ENCODE measurements around the gene TMEM108. TPM values are rescaled to one million over a fixed set of nuclear protein-coding genes. Genes with fewer than 3 reads are reported as not detected.

Gene TMEM108
- total and polyA plus RNA-seq, 2 of the 4 experiments (the other 2 are of a cell fraction), result 0.18 to 2.2 TPM

DNA sequence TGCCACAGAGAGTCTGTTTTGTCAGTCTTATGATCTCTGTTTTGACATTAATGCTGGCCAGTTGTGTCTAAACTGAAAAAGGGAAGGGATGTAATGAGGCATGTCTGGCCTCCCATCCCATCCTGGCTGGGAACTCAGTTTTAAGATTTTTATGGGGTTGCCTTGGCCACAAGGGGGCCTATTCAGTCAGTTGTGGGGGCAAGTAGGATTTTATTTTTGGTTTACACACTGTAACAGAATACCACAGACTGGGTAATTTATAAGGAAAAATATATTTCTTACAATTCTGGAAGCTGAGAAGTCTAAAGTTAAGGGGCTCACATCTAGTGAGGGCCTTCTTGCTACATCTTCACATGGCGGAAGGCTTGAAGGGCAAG, 129.8 kb downstream of the TMEM108 start:
- peaks cover 1% of the 10 kb centered on the region; the same call in 1 of the 2 replicates for H3K9me3 ChIP-seq (ENCODE audit: control insufficient read depth, insufficient read depth, low read length)
- no peaks in the 10 kb centered on the region for H4K20me1 ChIP-seq (ENCODE audit: insufficient read depth, low read length)
- H3K27ac ChIP-seq (ENCODE audit: insufficient read depth, low read length), result no peak overlapping the region
- no peak overlapping the region for H2BK120ac ChIP-seq (ENCODE audit: low read depth, low read length)
- H2AFZ ChIP-seq (replicated peaks; ENCODE audit: low read length, poor library complexity), result no peak overlapping the region
- no peak overlapping the region for H2BK5ac ChIP-seq (ENCODE audit: low read depth, low read length, poor library complexity, severe bottlenecking)
- H4K91ac ChIP-seq (ENCODE audit: insufficient read depth, low read depth, low read length), result no peak overlapping the region
- no peak overlapping the region for H3K4me2 ChIP-seq (ENCODE audit: low read depth, low read length)
- no peaks in the 10 kb centered on the region for H3K27me3 ChIP-seq (ENCODE audit: control insufficient read depth, insufficient read depth, low read length)
- TF ChIP-seq SMC3 (IDR thresholded peaks at IDR 0.05; ENCODE audit: low read depth, low read length), result peak; percentile 23; the same call in 1 of the 2 replicates
- TF ChIP-seq MAZ (IDR thresholded peaks at IDR 0.05; ENCODE audit: borderline replicate concordance, low read depth, low read length), result no peak
- no peak for TF ChIP-seq BHLHE40 (IDR thresholded peaks at IDR 0.05; ENCODE audit: low read depth, low read length)
- TF ChIP-seq RAD21 (IDR thresholded peaks at IDR 0.05; ENCODE audit: low read length), result peak; percentile 2; the same call in 1 of the 2 replicates
- no peak overlapping the region for H4K5ac ChIP-seq (ENCODE audit: low read depth, low read length)
- H3K9ac ChIP-seq (ENCODE audit: low read depth, low read length), result no peak overlapping the region
- no peak overlapping the region for H3K4ac ChIP-seq (ENCODE audit: low read depth, low read length)
- H3K36me3 ChIP-seq (ENCODE audit: control insufficient read depth, insufficient read depth, low read length), result no peaks in the 10 kb centered on the region
- no peak overlapping the region for H2AK9ac ChIP-seq (replicated peaks; ENCODE audit: low read depth, low read length, poor library complexity)
- no peak overlapping the region for H4K8ac ChIP-seq (ENCODE audit: low read depth in 2 of 2, low read length in 2 of 2)
- H3K14ac ChIP-seq (replicated peaks; ENCODE audit: low read depth, low read length), result no peak overlapping the region
- intact Hi-C loops (cut with micrococcal nuclease), result no loop called here
- no peak overlapping the region for H3K18ac ChIP-seq (ENCODE audit: low read depth, low read length)
- H3K56ac ChIP-seq (ENCODE audit: extremely low read depth, insufficient read depth, low read length), result no peak overlapping the region
- no peak overlapping the region for H2AK5ac ChIP-seq (ENCODE audit: low read depth, low read length)
- CTCF ChIA-PET, result no interaction called here
- POLR2A ChIA-PET (ENCODE audit: unreplicated experiment), result no interaction called here
- DNase-seq (no peak), ATAC-seq (ENCODE audit: low read depth) (no peak)
- no TSS peak for BruUV-seq (replicated peaks)
- H3K4me3 ChIP-seq (ENCODE audit: insufficient read depth, low read depth, low read length), result no peak overlapping the region
- in situ Hi-C loops (cut with MboI; ENCODE audit: low sequenced_read_pairs), result no loop called here
- H3K4me1 ChIP-seq (ENCODE audit: control insufficient read depth, insufficient read depth, low read length), result no peaks in the 10 kb centered on the region
- no peak overlapping the region for H2BK20ac ChIP-seq (ENCODE audit: low read depth, low read length)
- H3K9me1 ChIP-seq (ENCODE audit: insufficient read depth, low read length), result no peaks in the 10 kb centered on the region
- no peak overlapping the region for H3K23ac ChIP-seq (ENCODE audit: low read depth, low read length)
- WGBS, 2 experiments (ENCODE audit: extremely low coverage in 2 of 2, insufficient read length in 1 of 2), result 100% methylated on average over 1 of the region's 1 CpG; no CpG with 5 or more reads in 1 of the 2 experiments
- H3K79me1 ChIP-seq (ENCODE audit: low read depth in 1 of 2, low read length in 2 of 2), result no peaks in the 10 kb centered on the region
- no peak overlapping the region for H2BK15ac ChIP-seq (ENCODE audit: low read depth, low read length)
- dilution Hi-C loops (cut with HindIII; ENCODE audit: low sequenced_read_pairs, unreplicated experiment), result no loop called here
